Natural killer cell (primary cell): ENCODE results near the gene PALLD. TPM values are rescaled to one million over a fixed set of nuclear protein-coding genes. Genes with fewer than 3 reads are reported as not detected.

Source experiments
- ATAC-seq, 3 donors: fragments of 150-1000 bp in 2 of 3; fragments of 200-7000 bp in 1 of 3; cut with Tn5 transposase; 1 replicate in 1 of 3; 2 replicates in 2 of 3; pipeline ENCODE4 v1.10.0; 2021; ENCODE audit warnings: mild to moderate bottlenecking in 2 of 3, moderate library complexity in 2 of 3
- DNase-seq, 2 donors: peaks; one replicate each; pipeline versions ENCODE4 v3.0.0 to v3.0.0-alpha.2; 2013 to 2021; ENCODE audit warnings: mixed read lengths in 1 of 2
- H3K27ac ChIP-seq: one replicate; pipeline ENCODE4 v1.5.1; 2013; ENCODE audit warnings: mild to moderate bottlenecking, low read length
- H3K27me3 ChIP-seq: one replicate; pipeline ENCODE4 v1.6.1; 2013; ENCODE audit warnings: low read length; ENCODE audit not compliant: control insufficient read depth, insufficient read depth
- H3K36me3 ChIP-seq: one replicate; pipeline ENCODE4 v1.6.1; 2013; ENCODE audit warnings: low read length; ENCODE audit not compliant: control insufficient read depth, insufficient read depth
- H3K4me1 ChIP-seq: one replicate; pipeline ENCODE4 v1.6.1; 2013; ENCODE audit warnings: low read length; ENCODE audit not compliant: control insufficient read depth, insufficient read depth
- H3K4me3 ChIP-seq: one replicate; pipeline ENCODE4 v1.5.1; 2013; ENCODE audit warnings: low read length
- H3K9me3 ChIP-seq: one replicate; pipeline ENCODE4 v1.6.1; 2013; ENCODE audit warnings: low read length; ENCODE audit not compliant: control insufficient read depth, insufficient read depth
- H3K27ac Mint-ChIP-seq, 2 donors: one replicate each; pipeline ENCODE4 v1.8.0; 2022; ENCODE audit warnings: mild to moderate bottlenecking in 2 of 2, mixed read lengths in 2 of 2, moderate library complexity in 1 of 2
- H3K27me3 Mint-ChIP-seq, 2 donors: one replicate each; pipeline ENCODE4 v1.8.0; 2022; ENCODE audit warnings: low read depth in 2 of 2, mixed read lengths in 2 of 2
- H3K36me3 Mint-ChIP-seq: one replicate; pipeline ENCODE4 v1.8.0; 2022; ENCODE audit warnings: mixed read lengths
- H3K4me1 Mint-ChIP-seq, 2 donors: one replicate each; pipeline ENCODE4 v1.8.0; 2022; ENCODE audit warnings: mixed read lengths in 2 of 2
- H3K4me3 Mint-ChIP-seq: one replicate; pipeline ENCODE4 v1.8.0; 2022; ENCODE audit warnings: mild to moderate bottlenecking, moderate library complexity, mixed read lengths
- H3K9me3 Mint-ChIP-seq, 2 donors: one replicate each; pipeline ENCODE4 v1.8.0; 2022; ENCODE audit warnings: mixed read lengths in 2 of 2
- WGBS: methylation state at CpG from one replicate; pipeline ENCODE4 v1.1.7; 2013; ENCODE audit warnings: missing lambda C conversion rate; ENCODE audit not compliant: insufficient coverage; 5-methylcytosine and 5-hydroxymethylcytosine counted together
- intact Hi-C: fragments of 100-400 bp; cut with micrococcal nuclease; formaldehyde crosslinking; loops from one replicate; pipeline ENCODE4 v1.14.2; 2022
- total RNA-seq, 4 donors: library from RNA; stranded (reverse); fragments of 120-200 nt in 1 of 4; gene quantifications; one replicate each; pipeline versions ENCODE4 v1.2.3 to v1.2.4, GENCODE V29; 2013 to 2022
- TF ChIP-seq, protein P1 (sequence below): fragments of 200-600 bp; IDR thresholded peaks from one replicate; pipeline ENCODE4 v1.8.0; 2022; ENCODE audit warnings: antibody characterized with exemption

The PALLD gene
- total RNA-seq, 3 donors from 2014 or later (not counting 1 experiment from before 2014, with no cell fraction given), result 15.1 to 25.4 (median 22.8) TPM

DNA sequence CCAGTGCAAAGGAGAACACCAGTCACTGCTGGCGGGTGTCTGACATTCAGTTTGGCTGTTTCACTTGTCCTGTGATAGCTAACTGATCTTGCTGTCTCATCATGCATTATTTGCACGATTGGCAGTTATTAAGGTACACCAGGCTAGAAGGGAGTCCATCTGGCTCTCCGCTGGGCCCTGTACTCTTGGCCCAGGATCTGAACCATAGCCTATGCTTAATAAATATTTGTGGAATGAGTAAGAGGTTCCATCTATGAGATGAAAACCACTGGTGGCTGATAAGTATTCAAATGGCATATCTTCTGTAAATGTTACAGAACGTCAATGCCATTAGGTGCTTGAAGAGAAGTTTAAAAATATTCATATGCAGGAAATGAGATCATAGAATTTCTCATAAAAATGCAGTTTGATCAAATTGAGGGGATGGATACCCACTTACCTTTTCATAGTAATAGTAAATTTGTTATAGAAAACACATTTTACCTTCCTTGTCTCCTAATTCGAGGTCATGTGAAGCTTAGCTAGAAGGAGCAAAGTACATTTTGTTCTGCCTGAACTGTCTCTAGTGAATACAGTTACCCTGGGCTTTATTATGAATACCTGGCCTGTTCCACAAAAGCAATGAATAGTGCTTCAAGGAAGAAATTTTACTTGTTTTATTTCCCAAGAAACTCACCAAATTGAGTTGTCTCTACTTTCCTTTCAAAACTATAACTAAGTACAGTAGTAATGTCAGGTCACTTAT is 299.7 kb downstream of the PALLD start:
- Mint-ChIP-seq H3K27me3 (no peaks in the 10 kb centered on the region), H3K27ac (no peak overlapping the region), H3K36me3 (no peaks in the 10 kb centered on the region), H3K4me1 (no peaks in the 10 kb centered on the region), H3K4me3 (no peak overlapping the region), H3K9me3 (no peaks in the 10 kb centered on the region)
- H3K27ac ChIP-seq, result no peak overlapping the region
- H3K9me3 ChIP-seq, result no peaks in the 10 kb centered on the region
- intact Hi-C loops, result no loop called here
- no peak overlapping the region for H3K4me3 ChIP-seq
- TF ChIP-seq, protein P1, sequence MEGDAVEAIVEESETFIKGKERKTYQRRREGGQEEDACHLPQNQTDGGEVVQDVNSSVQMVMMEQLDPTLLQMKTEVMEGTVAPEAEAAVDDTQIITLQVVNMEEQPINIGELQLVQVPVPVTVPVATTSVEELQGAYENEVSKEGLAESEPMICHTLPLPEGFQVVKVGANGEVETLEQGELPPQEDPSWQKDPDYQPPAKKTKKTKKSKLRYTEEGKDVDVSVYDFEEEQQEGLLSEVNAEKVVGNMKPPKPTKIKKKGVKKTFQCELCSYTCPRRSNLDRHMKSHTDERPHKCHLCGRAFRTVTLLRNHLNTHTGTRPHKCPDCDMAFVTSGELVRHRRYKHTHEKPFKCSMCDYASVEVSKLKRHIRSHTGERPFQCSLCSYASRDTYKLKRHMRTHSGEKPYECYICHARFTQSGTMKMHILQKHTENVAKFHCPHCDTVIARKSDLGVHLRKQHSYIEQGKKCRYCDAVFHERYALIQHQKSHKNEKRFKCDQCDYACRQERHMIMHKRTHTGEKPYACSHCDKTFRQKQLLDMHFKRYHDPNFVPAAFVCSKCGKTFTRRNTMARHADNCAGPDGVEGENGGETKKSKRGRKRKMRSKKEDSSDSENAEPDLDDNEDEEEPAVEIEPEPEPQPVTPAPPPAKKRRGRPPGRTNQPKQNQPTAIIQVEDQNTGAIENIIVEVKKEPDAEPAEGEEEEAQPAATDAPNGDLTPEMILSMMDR, result no peak
- DNase-seq (no peak), ATAC-seq (no peak)
- no peaks in the 10 kb centered on the region for H3K36me3 ChIP-seq
- H3K4me1 ChIP-seq, result no peaks in the 10 kb centered on the region
- 90% methylated on average over 5 of the region's 5 CpGs for WGBS
- H3K27me3 ChIP-seq, result no peaks in the 10 kb centered on the region

DNA sequence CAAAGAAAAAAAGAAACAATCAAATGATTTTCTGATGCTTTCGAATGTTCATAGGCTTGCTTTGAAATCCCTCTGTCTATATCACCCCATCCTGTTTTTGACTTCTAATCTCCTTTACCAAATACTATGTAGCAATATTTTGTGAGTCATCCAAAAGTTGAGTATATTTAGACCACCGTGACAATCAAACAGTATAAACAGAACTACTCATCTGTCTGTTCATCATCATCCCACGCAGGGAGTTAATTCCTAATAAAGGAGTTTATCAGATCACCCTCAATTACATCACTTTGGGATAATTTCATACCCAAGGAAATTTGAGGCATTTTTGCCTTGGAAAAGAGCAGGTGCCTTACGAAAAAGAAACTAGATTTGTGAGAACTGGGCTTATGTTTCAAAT is 300.3 kb downstream of the PALLD start:
- no peak overlapping the region for H3K4me3 ChIP-seq
- no peaks in the 10 kb centered on the region for H3K9me3 ChIP-seq
- intact Hi-C loops, result no loop called here
- Mint-ChIP-seq H3K27me3 (peaks cover 0 to 3% of the 10 kb centered on the region in 2 donors), H3K36me3 (no peaks in the 10 kb centered on the region), H3K4me3 (no peak overlapping the region), H3K27ac (no peak overlapping the region), H3K4me1 (no peaks in the 10 kb centered on the region), H3K9me3 (no peaks in the 10 kb centered on the region)
- H3K27me3 ChIP-seq, result no peaks in the 10 kb centered on the region
- TF ChIP-seq, protein P1, result no peak
- DNase-seq (no peak), ATAC-seq (peak in 1 of 3 donors; percentile 78)
- 62% methylated on average over 4 of the region's 4 CpGs for WGBS
- H3K4me1 ChIP-seq, result no peaks in the 10 kb centered on the region
- no peak overlapping the region for H3K27ac ChIP-seq
- H3K36me3 ChIP-seq, result no peaks in the 10 kb centered on the region

DNA sequence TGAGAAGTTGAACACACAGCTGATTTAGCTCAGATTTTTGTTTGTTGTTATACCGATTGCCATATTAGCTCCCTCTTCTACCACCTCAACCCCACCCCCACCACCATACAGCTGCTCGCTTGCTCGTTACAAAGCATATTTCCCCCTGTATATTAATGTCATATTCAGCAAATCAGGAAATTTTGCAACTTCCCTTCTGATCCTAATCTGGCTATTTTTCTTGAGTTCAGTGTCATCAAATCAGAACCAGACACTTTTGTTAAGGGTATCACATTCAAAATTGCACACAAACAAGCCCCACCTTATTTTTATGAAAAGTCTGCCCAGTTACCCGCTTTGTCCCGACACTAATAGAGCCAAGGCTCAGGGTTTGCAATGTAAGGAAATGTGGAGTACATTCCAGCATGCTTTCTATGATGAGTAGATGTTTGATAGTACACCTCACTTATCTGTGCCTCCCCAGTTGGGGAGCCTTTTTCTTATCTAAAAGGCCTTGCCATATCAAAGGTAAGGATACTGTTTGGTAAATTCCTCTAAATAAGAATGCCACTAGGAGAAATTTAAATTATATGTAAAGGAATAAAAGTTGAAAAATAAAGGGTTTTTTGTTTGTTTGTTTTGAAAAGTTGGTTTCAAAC is 301.0 kb downstream of the PALLD start:
- intact Hi-C loops, result no loop called here
- H3K4me3 ChIP-seq, result no peak overlapping the region
- 44% methylated on average over 3 of the region's 5 CpGs for WGBS
- Mint-ChIP-seq H3K9me3 (no peaks in the 10 kb centered on the region), H3K36me3 (no peaks in the 10 kb centered on the region), H3K4me3 (no peak overlapping the region), H3K4me1 (peaks cover 0 to under 1% of the 10 kb centered on the region in 2 donors), H3K27me3 (peaks cover 0 to 3% of the 10 kb centered on the region in 2 donors), H3K27ac (no peak overlapping the region)
- H3K27me3 ChIP-seq, result no peaks in the 10 kb centered on the region
- no peak overlapping the region for H3K27ac ChIP-seq
- H3K36me3 ChIP-seq, result no peaks in the 10 kb centered on the region
- TF ChIP-seq, protein P1, result no peak
- H3K4me1 ChIP-seq, result no peaks in the 10 kb centered on the region
- no peak for DNase-seq
- peak in 1 of 3 donors; percentile 69 for ATAC-seq
- H3K9me3 ChIP-seq, result no peaks in the 10 kb centered on the region
